ENCODE data around the gene THSD7A.

Gene THSD7A

DNA sequence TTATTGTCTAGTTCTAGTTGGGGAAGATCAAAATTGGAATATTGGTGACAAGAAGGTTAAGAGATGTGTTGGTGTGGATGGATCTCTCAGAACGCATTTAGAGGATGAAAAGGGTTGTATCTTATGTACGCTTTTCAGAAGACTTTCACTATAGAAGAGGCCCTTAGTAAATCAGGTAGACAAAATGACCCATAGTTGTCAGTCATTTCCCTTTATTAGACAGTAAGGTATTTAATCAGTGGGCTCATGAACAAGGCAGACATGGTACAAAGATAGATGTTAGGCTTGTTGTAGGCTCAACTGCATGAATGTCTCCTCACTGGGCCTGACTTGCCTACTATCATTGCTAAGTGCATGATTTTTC, 499.2 kb downstream of the THSD7A start:
- in situ Hi-C loops (cut with MboI; ENCODE audit: low pct_unique_long_range_greater_than_20kb, low sequenced_read_pairs): no loop called here
- no peak for DNase-seq

DNA sequence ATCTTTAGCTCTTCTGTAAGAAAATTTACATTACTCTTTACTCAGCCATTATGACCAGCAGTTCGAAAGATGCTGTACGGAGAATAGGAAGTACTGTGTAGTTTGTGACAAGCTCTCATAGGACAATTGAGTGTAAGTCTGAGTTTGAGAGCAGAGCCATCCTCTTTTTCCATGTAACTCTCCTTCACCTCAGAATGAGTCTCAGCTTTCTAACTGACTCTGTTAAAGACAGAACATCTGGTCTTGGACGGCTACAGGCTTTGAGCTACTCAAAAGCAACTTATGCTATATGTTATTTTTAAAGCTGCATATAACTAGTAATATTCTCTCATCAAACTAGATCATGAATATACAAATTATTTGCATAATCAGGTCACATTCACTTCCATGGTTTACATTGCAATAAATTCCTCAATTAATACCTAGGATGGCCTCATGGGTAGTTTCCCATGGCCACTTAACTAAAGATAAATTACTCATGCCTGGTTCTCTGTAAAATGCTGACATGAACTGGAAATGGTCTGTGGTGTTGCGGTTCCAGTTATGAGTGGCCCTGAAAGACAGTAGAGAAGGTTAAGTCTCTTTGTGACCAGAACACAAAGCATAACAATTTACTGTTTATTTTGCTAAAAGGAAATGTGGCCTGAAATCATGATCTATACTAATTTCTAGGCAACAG, 499.7 kb downstream of the THSD7A start:
- no peak for DNase-seq
- in situ Hi-C loops (cut with MboI; ENCODE audit: low pct_unique_long_range_greater_than_20kb, low sequenced_read_pairs): no loop called here

DNA sequence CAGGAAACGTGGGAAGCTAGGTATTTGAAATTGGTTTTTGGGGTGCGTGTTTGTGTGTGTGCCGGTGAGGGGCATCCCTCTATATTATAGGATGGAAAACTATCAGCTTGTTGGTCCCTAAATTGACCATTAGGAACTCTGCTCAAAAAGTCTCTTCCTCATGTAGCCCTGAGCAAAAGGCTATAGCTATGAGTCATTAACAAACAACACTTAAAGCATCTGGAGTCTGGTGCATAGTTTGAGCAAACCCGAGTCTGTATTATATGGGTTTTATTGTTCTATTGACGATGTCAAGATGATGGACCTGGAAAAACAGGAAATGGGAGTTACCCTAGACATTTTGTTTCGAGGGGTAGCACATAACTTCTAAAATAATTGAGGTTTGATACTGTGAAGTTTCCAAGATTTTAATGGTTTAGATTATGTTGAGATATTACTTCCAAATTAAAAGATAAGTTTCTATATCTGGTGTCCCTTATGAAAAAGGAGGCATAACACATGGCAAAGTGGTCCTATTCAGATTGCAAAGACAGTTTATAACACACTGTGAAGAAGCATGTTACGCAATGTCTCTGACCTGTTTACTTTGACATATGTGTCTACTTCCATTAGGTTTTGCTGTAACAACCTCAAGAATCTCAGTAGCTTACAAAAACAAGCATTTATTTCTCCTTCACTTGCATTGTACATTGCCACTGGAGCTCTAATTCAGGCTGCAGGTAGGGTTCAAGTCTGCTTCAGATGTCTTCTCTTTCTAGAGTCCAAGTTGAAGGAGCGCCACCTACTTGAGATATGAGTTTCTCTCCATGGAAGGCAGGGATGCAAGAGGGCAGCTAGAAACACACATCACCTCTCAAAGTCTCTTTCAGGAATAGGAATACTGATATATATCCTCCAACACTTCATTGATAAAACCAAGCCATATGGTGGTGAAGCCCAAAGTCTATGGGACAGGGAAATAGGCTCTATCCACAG, 500.6 kb downstream of the THSD7A start:
- in situ Hi-C loops (cut with MboI; ENCODE audit: low pct_unique_long_range_greater_than_20kb, low sequenced_read_pairs): no loop called here
- no peak for DNase-seq

DNA sequence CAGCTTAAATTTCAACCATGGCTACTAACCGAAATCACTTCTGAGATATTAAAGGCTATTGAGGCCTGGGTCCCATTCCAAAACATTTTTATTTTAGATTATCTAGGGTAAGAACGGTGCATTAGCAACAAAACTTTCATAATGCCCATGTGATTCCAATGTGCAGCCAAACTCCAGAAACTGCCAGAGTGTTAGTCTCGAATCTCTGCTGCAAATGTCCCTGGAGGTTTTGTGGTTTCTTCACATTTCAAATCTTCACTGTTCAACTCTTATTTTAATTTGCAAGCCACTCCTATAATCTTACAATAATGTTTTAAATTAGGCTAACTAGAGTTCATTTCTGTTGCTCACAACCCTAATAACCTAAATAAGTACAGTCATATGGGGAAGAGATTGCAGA, 501.3 kb downstream of the THSD7A start:
- no peak for DNase-seq
- in situ Hi-C loops (cut with MboI; ENCODE audit: low pct_unique_long_range_greater_than_20kb, low sequenced_read_pairs): no loop called here

DNA sequence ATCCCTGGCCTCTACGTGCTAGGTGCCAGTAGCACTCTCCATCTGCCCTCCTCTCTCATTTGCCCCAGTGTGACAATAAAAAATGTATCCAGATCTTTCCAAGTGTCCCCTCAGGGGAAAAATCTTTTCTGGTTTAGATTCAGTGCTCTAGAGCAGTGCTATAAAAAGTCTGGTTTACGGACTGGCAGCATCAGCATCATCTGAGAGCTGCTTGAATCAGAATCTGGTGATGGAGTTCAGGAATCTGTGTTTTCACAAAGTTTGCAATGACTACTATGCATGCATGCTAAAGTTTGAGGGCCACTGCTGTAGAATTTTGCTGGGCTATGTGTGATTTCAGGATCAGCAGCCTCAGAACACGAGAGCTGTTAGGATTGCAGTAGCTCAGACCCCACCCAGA, 501.8 kb downstream of the THSD7A start:
- DNase-seq: no peak
- in situ Hi-C loops (cut with MboI; ENCODE audit: low pct_unique_long_range_greater_than_20kb, low sequenced_read_pairs): no loop called here

DNA sequence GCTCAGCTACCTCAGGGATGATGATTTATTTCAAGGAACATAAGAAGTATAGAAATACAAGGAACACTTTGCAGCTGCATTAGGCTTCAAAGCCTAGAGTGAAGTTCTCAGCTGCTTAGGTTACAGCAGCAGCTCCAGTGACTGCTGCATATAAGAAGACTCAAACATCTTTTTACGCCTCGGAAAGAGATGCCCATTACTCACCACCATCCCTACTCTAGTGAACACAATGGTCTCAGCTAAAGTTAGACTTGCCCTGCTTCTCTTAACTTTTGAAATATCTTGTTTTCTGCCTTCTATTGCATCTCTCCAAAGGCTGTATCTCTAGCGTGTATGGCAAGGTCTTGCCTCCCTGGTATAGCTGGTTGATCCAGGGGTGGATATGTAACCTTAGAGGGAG, 502.4 kb downstream of the THSD7A start:
- no peak for DNase-seq
- in situ Hi-C loops (cut with MboI; ENCODE audit: low pct_unique_long_range_greater_than_20kb, low sequenced_read_pairs): no loop called here

DNA sequence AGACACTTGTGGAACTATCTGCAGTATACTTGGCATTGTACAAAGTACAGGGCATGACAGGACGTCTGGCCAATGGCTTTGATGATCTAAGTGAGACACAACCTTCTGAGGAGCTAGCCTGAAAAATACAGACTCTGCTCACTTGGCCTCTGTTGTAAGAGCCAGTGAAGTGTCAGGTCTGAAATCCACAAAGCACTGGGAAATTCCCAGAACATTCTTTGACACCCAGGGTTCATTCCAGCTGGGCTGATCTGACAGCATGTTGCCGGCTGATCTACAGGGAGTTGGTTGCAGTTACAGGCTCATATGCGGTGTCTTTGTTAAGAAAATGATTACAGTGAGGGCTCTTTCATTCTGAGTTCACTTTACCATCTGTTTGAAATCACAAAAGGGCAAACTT, 503.7 kb downstream of the THSD7A start:
- no peak for DNase-seq
- in situ Hi-C loops (cut with MboI; ENCODE audit: low pct_unique_long_range_greater_than_20kb, low sequenced_read_pairs): no loop called here

DNA sequence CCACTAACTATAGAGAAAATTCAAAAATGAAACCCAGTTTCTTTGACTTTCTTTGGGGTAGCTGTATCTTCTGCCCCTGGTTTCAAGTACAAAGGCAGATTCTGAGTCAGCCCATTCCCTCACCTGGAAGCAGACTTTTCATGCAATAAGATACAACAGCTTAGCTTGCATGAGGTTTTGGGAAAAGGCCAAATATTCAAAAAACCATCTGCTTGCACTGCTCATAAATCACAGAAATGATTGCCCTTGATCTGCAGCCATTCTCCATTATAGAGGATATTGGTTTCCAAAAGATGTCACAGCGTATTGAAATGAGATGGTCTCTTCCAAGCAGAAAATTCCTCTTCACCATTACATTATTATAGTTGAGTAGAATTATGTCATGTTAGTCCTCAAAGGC, 504.4 kb downstream of the THSD7A start:
- no peak for DNase-seq
- in situ Hi-C loops (cut with MboI; ENCODE audit: low pct_unique_long_range_greater_than_20kb, low sequenced_read_pairs): no loop called here

Data from KBM-7 (cell line).